ENCODE measurements around the gene SLC35F5.
"Not testable (repeated sequence)": the region's sequence is repeated elsewhere in the genome, so short reads cannot be mapped to it uniquely, and the experiment has no call there.

Gene SLC35F5

DNA sequence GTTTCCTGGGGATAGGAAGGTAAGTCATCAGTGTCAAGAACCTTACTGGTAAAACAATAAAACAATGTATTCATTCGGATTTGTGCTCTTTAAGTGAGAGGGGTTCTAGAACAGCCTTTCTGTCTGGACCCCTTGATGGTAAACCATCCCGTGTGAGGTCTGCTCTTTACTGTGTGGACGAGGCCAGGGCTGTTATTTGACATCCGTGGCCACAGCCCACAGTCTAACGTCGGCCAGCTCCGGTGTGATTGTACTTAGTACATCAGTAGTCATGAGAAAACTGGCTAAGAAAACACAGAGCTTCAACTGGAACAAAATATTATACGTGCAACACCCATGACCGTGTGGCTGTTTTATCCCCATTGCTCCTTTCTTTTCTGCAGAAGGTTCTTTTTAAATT is 62.0 kb downstream of the SLC35F5 start:
- DNase-seq (ENCODE audit: low read depth): no peak

DNA sequence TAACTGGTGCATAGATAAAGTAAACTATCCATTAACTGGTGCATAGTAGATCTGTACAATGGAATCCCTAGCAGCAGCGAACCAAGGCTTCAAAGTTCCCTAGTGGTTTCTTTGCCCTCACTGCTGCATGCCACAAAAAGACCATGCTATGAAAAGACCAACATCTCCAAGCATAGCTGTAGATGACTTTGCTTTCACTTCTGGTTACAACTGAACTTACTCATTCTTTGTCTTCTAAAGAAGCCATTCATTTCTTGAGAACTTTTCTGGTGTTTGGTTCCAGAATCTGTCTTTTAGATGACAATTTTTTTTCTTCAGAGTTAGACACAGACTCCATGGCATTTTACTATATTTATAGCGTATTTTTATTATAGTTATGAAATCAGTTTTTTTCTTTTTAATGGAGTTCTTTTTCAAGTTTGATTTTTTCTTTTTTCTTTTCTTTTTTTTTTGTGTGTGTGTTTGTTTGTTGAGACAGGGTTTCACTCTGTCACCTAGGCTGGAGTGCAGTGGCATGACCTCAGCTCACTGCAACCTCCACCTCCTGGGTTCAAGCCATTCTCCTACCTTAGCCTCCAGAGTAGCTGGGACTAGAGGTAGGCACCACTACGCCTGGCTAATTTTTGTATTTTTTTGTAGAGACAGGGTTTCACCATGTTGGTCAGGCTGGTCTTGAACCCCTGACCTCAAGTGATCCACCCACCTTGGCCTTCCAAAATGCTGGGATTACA is 63.6 kb downstream of the SLC35F5 start:
- peak; percentile 26 for DNase-seq (ENCODE audit: low read depth)

DNA sequence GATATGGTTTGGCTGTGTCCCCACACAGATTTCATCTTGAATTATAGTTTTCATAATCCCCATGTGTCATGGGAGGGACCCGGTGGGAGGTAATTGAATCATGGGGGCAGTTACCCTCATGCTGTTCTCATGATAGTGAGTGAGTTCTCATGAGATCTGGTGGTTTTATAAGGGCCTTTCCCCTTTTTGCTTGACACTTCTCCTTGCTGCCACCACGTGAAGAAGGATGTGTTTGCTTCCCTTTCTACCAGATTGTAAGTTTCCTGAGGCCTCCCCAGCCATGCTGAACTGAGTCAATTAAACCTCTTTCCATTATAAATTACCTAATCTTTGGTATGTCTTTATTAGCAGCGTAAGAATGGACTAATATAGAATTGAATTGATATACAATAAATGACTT is 65.6 kb downstream of the SLC35F5 start:
- DNase-seq (ENCODE audit: low read depth): not testable (repeated sequence)

DNA sequence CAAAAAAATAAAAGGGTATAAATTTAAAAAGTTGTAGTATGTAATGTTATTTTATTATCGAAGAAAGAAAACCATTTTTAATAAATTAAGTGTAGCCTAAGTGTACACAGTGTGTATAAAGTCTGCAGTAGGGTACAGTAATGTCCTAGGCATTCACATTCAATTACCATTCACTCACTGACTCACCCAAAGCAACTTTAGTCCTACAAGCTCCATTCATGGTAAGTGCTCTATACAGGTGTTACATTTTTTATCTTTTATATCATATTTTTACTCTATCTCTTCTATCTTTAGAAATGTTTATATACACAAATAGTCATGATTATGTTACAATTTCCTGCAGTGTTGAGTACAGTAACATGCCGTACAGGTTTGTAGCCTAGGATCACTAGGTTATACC is 69.9 kb downstream of the SLC35F5 start:
- no peak for DNase-seq (ENCODE audit: low read depth)

DNA sequence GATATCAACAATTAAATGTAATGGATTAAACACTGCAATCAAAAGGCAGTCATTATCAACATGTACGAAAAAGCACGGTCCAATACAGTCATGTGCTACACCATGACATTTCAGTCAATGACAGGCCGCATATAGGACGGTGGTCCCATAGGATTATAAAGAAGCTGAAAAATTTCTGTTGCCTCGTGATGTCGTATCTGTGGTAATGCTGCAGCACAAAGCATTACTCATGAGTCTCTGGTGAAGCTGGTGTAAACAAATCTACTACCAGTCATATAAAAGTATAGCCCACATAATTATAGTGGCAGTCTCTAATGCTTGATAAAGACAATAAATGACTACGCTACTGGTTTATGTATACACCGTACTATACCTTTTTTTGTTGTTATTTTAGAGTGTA is 71.0 kb downstream of the SLC35F5 start:
- no peak for DNase-seq (ENCODE audit: low read depth)

DNA sequence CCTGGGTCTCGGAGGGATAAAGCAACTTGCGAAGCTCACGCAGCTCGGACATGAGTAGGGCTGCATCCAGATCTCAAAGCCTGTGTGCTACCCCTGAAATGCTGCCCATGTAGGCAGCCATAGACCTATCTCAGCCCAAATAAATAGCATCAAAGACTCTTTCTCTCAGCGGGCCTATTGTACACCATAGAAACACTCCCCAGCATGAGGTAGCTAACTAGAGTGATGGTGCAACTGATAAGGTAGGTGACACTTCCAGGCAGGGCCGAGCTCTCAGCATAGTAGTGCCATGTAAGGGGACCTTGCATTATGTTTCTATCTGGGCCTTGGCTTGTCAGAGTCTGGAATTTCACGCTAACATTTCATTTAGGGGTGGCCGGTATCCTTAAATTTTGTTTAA is 77.0 kb downstream of the SLC35F5 start:
- no peak for DNase-seq (ENCODE audit: low read depth)

DNA sequence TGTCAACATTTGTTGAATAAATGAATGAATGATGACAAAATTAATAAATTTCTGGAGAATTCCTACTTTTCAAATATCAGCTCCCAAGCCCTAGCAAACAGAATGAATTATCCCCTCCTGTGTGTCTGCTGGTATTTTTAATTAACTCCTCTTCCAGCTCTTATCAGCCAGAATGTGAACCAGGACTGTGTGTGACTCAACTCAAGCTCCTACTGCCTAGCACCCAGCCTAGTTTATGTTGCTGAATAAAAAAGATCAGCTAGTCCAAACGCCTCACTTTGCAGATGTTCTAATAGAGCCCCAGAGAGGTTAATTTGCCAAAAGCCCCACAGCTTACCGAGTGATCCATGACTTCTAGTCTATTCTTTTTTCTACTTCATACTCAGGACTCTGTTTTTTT is 79.1 kb downstream of the SLC35F5 start:
- no peak for DNase-seq (ENCODE audit: low read depth)

DNA sequence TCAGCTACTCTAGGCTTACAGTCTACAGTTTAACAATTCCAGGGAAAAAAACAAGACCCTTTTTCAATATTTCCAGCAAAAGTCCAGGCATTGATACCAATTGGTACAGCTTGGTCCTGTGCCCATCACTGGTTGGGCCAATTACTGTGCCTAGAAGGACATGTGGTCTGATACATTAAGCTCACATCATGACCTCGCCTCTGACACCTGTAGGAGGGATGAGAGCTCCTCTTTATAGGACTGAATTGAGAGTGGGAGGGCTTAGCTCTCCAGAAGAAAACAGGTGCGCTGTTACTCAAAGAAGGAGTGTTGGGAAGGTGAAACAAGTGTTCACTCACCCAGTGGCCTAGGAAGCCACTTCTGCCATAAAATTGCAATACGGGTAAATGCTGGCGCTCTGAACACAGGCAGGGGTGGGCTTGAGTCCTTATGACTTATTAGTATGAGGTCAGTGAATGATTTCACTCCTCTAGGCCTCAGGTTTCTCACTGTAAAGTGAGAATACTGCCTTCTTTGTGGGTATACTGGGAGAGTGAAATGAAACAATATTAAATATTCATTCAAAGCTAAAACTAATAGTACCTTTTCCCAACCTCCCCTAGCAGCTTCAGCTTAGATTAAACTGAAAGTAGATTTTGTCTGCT is 79.7 kb downstream of the SLC35F5 start:
- DNase-seq (ENCODE audit: low read depth): no peak

DNA sequence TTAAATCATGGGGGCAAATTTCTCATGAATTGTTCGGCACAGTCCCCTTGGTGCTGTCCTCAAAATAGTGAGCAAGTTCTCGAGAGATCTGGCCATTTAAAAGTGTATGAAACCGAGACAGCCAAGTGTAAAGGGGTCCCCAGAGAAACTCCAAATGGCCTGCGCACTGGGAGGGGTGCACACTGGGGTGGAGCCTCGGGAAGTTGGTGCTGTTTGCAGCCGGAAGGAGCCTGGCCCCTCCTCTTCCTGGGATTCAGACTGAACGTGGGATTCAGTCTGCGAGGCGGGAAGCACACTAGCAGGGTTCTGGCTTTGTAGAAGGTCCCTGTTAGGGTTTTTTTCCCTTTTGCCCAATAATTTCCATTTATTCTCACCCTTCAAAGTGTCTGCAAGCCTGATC is 80.6 kb downstream of the SLC35F5 start:
- no peak for DNase-seq (ENCODE audit: low read depth)

DNA sequence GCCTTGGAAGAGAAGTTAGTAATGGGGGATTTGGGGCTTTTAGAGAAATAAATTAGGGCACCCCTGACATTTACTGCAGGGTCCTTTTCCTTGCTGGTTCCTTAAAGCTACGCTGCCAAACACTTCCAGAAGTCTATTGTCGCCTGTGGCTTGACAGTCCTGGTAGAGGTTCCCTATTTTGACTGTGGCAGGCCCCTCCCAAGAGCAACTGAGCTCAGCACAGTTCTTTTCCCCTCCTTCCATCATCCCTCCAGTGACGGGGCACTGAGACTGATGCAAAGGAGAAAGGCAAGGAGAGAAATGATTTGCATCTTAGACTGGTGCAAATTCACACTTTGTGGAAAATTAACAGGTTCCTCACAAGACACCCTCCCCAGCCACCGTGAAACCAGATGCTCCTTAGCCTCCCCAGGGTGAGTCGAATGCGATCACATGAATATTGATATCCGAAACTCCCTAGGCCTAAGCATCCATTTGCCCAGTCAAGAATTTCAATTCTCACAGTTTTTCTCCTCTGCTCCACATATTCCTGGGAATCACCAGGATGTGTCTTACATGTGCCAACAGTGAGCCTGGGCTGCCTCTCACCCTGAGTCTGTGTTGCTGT is 84.0 kb downstream of the SLC35F5 start:
- DNase-seq (ENCODE audit: low read depth): no peak

DNA sequence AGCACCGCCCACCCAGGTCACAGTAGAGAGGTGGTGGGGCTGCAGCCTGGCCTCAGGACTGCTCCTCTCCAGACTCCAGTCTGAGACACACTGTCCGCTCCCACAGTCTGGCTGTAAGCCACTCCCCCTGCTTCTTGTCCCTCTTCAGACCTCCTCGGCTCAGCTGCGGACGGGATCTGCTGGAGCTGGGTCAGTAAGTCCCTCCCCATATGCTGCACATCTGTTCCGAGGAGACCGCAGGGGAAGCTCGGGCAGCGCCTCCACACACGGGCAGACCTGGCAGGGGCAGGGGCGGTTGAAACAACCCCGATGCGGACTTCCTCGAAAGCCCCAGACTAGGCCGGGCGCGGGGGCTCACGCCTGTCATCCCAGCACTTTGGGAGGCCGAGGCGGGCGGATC is 87.4 kb downstream of the SLC35F5 start:
- not testable (repeated sequence) for DNase-seq (ENCODE audit: low read depth)

DNA sequence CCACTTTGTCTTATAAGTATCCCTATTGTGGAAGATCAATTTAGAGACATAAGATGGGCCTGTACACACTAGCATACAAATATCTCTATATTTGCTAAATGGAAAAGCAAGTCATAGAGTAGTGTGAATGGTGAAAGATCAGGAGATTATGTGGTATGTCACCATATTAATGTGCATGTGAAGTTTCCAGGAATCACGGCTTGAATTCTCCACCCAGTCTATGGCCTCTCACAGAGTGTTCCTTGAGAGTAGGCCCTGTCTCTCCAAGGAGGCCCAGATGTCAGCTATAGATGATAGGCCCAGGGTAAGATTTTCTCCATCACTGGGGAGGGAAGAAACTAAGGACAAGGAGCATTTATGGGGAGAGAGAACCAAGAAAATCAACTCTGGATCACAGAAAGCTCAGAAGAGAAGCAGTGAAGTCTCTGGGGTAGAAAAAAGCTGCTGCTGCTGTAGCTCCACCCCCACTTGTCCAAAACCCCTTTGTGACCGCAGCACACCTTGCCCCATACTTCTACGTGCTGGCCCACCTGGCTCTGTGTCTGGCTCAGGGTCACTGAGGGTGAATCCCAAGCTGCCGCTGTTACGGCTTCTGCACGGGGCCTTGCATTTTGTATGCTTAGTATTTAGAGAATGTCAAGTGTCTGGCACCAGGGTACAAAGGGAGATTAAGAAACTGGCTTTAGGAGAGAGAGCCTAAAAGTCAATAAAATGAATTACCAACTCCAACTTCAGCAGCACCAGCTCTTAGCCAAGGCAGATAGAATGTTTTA is 91.5 kb downstream of the SLC35F5 start:
- DNase-seq (ENCODE audit: low read depth): not testable (repeated sequence)

DNA sequence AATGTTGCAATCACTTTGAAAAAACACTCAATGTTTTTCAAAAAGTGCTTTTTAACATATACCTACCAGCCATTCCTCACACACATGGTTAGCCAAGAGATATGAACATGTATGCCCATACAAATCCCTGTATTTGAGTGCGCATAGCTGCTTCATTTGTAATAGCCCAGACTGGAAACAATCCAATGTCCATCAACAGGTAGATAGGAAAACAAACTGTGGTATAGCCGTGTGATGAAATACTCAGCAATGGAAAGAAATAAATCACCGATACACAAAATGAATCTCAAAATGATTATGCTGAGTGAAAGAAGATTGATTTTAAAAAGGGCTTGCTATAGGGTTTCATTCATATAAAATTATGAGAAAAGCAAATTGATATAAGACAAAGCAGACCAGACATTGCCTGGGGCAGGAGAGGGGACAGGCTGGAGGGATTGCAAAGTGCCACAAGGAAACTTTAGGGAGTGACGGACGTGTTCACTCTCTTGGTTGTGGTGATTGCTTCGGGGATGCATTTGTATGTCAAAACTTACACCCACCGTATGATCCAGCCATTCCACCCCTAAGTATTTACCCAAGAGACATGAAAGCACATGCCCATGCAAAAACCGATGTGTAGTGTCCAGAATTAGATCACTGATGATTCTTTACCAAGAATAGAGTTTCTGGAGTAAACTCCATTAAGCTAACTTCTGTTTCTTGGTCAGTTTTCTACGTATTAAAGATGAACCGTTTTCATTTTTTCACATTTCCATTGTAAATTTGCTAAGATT is 93.0 kb downstream of the SLC35F5 start:
- DNase-seq (ENCODE audit: low read depth): not testable (repeated sequence)

Data from activated T-cell treated with anti-CD3 and anti-CD28 coated beads for 24 hours (primary cell).